Measurements from ENCODE around the gene ANXA2R.
"Not testable (repeated sequence)": the region's sequence is repeated elsewhere in the genome, so short reads cannot be mapped to it uniquely, and the experiment has no call there.

Gene ANXA2R

GRCh38 chr5:43081345-43081744, 41.2 kb upstream of the ANXA2R start:
- DNase-seq; H3K23ac ChIP-seq (ENCODE audit: low read length in 2 of 2); H2BK5ac ChIP-seq (ENCODE audit: low read depth, low read length, poor library complexity, severe bottlenecking); H3K9me3 ChIP-seq (ENCODE audit: control insufficient read depth, low read length); H3K4me2 ChIP-seq (ENCODE audit: low read length, poor library complexity, severe bottlenecking); H2AFZ ChIP-seq (ENCODE audit: low read depth, low read length); H4K8ac ChIP-seq (ENCODE audit: low read length); H2BK120ac ChIP-seq (ENCODE audit: low read depth, low read length); H3K4me3 ChIP-seq (ENCODE audit: insufficient read depth in 1 of 2, low read depth in 1 of 2, low read length in 2 of 2); H3K4me1 ChIP-seq (ENCODE audit: control insufficient read depth, insufficient read depth, low read depth, low read length); H3K79me1 ChIP-seq (replicated peaks; ENCODE audit: low read length, poor library complexity, severe bottlenecking); H3K9ac ChIP-seq (ENCODE audit: low read length); H2BK15ac ChIP-seq (ENCODE audit: low read depth, poor library complexity, severe bottlenecking); H3K4ac ChIP-seq (ENCODE audit: low read depth in 1 of 2, low read length in 2 of 2); H3K27me3 ChIP-seq (ENCODE audit: control insufficient read depth in 1 of 2, insufficient read depth in 1 of 2, low read length in 2 of 2); H3K14ac ChIP-seq (ENCODE audit: low read length in 2 of 2); H4K91ac ChIP-seq (ENCODE audit: low read length); H2AK5ac ChIP-seq (ENCODE audit: low read length, severe bottlenecking); H2BK12ac ChIP-seq (ENCODE audit: low read length in 2 of 2); H3K18ac ChIP-seq (ENCODE audit: low read depth in 1 of 2, low read length in 2 of 2); H3K27ac ChIP-seq (ENCODE audit: low read length, poor library complexity, severe bottlenecking): not testable (repeated sequence)
- peaks cover 5 to 44% of the 10 kb centered on the region in 2 experiments for H3K36me3 ChIP-seq (ENCODE audit: control insufficient read depth in 1 of 2, insufficient read depth in 2 of 2, low read depth in 1 of 2, low read length in 2 of 2)
- 95% methylated on average over 2 of the region's 2 CpGs for WGBS

GRCh38 chr5:43078956-43079355, 38.8 kb upstream of the ANXA2R start:
- H2AFZ ChIP-seq (ENCODE audit: low read depth, low read length): no peak overlapping the region
- no peak overlapping the region for H3K18ac ChIP-seq (ENCODE audit: low read depth in 1 of 2, low read length in 2 of 2)
- H3K27ac ChIP-seq (ENCODE audit: low read length, poor library complexity, severe bottlenecking): peak overlapping the region; percentile 56
- peak overlapping the region; percentile 6 for H3K9ac ChIP-seq (ENCODE audit: low read length)
- no peaks in the 10 kb centered on the region for H3K27me3 ChIP-seq (ENCODE audit: control insufficient read depth in 1 of 2, insufficient read depth in 1 of 2, low read length in 2 of 2)
- no peak overlapping the region for H2BK5ac ChIP-seq (ENCODE audit: low read depth, low read length, poor library complexity, severe bottlenecking)
- H3K14ac ChIP-seq (ENCODE audit: low read length in 2 of 2): no peak overlapping the region
- peaks cover 14 to 41% of the 10 kb centered on the region in 2 experiments for H3K36me3 ChIP-seq (ENCODE audit: control insufficient read depth in 1 of 2, insufficient read depth in 2 of 2, low read depth in 1 of 2, low read length in 2 of 2)
- no peak overlapping the region for H2BK15ac ChIP-seq (ENCODE audit: low read depth, poor library complexity, severe bottlenecking)
- no peak overlapping the region for H2BK120ac ChIP-seq (ENCODE audit: low read depth, low read length)
- DNase-seq: peak; percentile 56
- H3K4me2 ChIP-seq (ENCODE audit: low read length, poor library complexity, severe bottlenecking): no peak overlapping the region
- no peak overlapping the region for H4K8ac ChIP-seq (ENCODE audit: low read length)
- no peak overlapping the region for H3K4me3 ChIP-seq (ENCODE audit: insufficient read depth in 1 of 2, low read depth in 1 of 2, low read length in 2 of 2)
- no peak overlapping the region for H3K4ac ChIP-seq (ENCODE audit: low read depth in 1 of 2, low read length in 2 of 2)
- H4K91ac ChIP-seq (ENCODE audit: low read length): no peak overlapping the region
- no peak overlapping the region for H2BK12ac ChIP-seq (ENCODE audit: low read length in 2 of 2)
- no peak overlapping the region for H3K23ac ChIP-seq (ENCODE audit: low read length in 2 of 2)
- no peak overlapping the region for H2AK5ac ChIP-seq (ENCODE audit: low read length, severe bottlenecking)
- WGBS: 60% methylated on average over 3 of the region's 4 CpGs
- H3K79me1 ChIP-seq (replicated peaks; ENCODE audit: low read length, poor library complexity, severe bottlenecking): peaks cover 14% of the 10 kb centered on the region
- H3K4me1 ChIP-seq (ENCODE audit: control insufficient read depth, insufficient read depth, low read depth, low read length): peaks cover 11% of the 10 kb centered on the region
- no peaks in the 10 kb centered on the region for H3K9me3 ChIP-seq (ENCODE audit: control insufficient read depth, low read length)

GRCh38 chr5:43077446-43078191, 37.5 kb upstream of the ANXA2R start:
- not testable (repeated sequence) for H3K4me3 ChIP-seq (ENCODE audit: insufficient read depth in 1 of 2, low read depth in 1 of 2, low read length in 2 of 2); H2BK15ac ChIP-seq (ENCODE audit: low read depth, poor library complexity, severe bottlenecking); H3K9ac ChIP-seq (ENCODE audit: low read length); H3K14ac ChIP-seq (ENCODE audit: low read length in 2 of 2); H2AFZ ChIP-seq (ENCODE audit: low read depth, low read length); H4K91ac ChIP-seq (ENCODE audit: low read length); H2BK120ac ChIP-seq (ENCODE audit: low read depth, low read length); H2AK5ac ChIP-seq (ENCODE audit: low read length, severe bottlenecking); H2BK12ac ChIP-seq (ENCODE audit: low read length in 2 of 2); H3K27me3 ChIP-seq (ENCODE audit: control insufficient read depth in 1 of 2, insufficient read depth in 1 of 2, low read length in 2 of 2); H3K23ac ChIP-seq (ENCODE audit: low read length in 2 of 2); DNase-seq; H3K9me3 ChIP-seq (ENCODE audit: control insufficient read depth, low read length); H4K8ac ChIP-seq (ENCODE audit: low read length); H2BK5ac ChIP-seq (ENCODE audit: low read depth, low read length, poor library complexity, severe bottlenecking); H3K4ac ChIP-seq (ENCODE audit: low read depth in 1 of 2, low read length in 2 of 2)
- H3K79me1 ChIP-seq (replicated peaks; ENCODE audit: low read length, poor library complexity, severe bottlenecking): peaks cover 24% of the 10 kb centered on the region
- peaks cover 13% of the 10 kb centered on the region for H3K4me1 ChIP-seq (ENCODE audit: control insufficient read depth, insufficient read depth, low read depth, low read length)
- H3K36me3 ChIP-seq (ENCODE audit: control insufficient read depth in 1 of 2, insufficient read depth in 2 of 2, low read depth in 1 of 2, low read length in 2 of 2): peaks cover 21 to 38% of the 10 kb centered on the region in 2 experiments
- peak overlapping the region; percentile 17 for H3K4me2 ChIP-seq (ENCODE audit: low read length, poor library complexity, severe bottlenecking)
- peak overlapping the region in 1 of 2 experiments; percentile 7 for H3K18ac ChIP-seq (ENCODE audit: low read depth in 1 of 2, low read length in 2 of 2)
- WGBS: 75% methylated on average over 6 of the region's 7 CpGs
- peak overlapping the region; percentile 52 for H3K27ac ChIP-seq (ENCODE audit: low read length, poor library complexity, severe bottlenecking)

- no peak overlapping the region for H2AFZ ChIP-seq (ENCODE audit: low read depth, low read length)
- no peak overlapping the region for H3K4ac ChIP-seq (ENCODE audit: low read depth in 1 of 2, low read length in 2 of 2)
- H3K23ac ChIP-seq (ENCODE audit: low read length in 2 of 2): no peak overlapping the region
- no peak overlapping the region for H2BK5ac ChIP-seq (ENCODE audit: low read depth, low read length, poor library complexity, severe bottlenecking)
- H3K4me1 ChIP-seq (ENCODE audit: control insufficient read depth, insufficient read depth, low read depth, low read length): peaks cover 16% of the 10 kb centered on the region
- H3K4me2 ChIP-seq (ENCODE audit: low read length, poor library complexity, severe bottlenecking): no peak overlapping the region
- DNase-seq: peak; percentile 62
- H4K91ac ChIP-seq (ENCODE audit: low read length): no peak overlapping the region
- H2BK15ac ChIP-seq (ENCODE audit: low read depth, poor library complexity, severe bottlenecking): no peak overlapping the region
- H3K4me3 ChIP-seq (ENCODE audit: insufficient read depth in 1 of 2, low read depth in 1 of 2, low read length in 2 of 2): peak overlapping the region in 1 of 2 experiments; percentile 20
- no peak overlapping the region for H3K27ac ChIP-seq (ENCODE audit: low read length, poor library complexity, severe bottlenecking)
- peaks cover 34% of the 10 kb centered on the region for H3K79me1 ChIP-seq (replicated peaks; ENCODE audit: low read length, poor library complexity, severe bottlenecking)
- peaks cover 29 to 32% of the 10 kb centered on the region in 2 experiments for H3K36me3 ChIP-seq (ENCODE audit: control insufficient read depth in 1 of 2, insufficient read depth in 2 of 2, low read depth in 1 of 2, low read length in 2 of 2)
- H2AK5ac ChIP-seq (ENCODE audit: low read length, severe bottlenecking): no peak overlapping the region
- H3K9ac ChIP-seq (ENCODE audit: low read length): peak overlapping the region; percentile 57
- H3K27me3 ChIP-seq (ENCODE audit: control insufficient read depth in 1 of 2, insufficient read depth in 1 of 2, low read length in 2 of 2): no peaks in the 10 kb centered on the region
- no peak overlapping the region for H2BK12ac ChIP-seq (ENCODE audit: low read length in 2 of 2)
- H3K14ac ChIP-seq (ENCODE audit: low read length in 2 of 2): no peak overlapping the region
- H4K8ac ChIP-seq (ENCODE audit: low read length): peak overlapping the region; percentile 71
- no peak overlapping the region for H2BK120ac ChIP-seq (ENCODE audit: low read depth, low read length)
- WGBS: 78% methylated on average over 12 of the region's 12 CpGs
- H3K18ac ChIP-seq (ENCODE audit: low read depth in 1 of 2, low read length in 2 of 2): no peak overlapping the region
- no peaks in the 10 kb centered on the region for H3K9me3 ChIP-seq (ENCODE audit: control insufficient read depth, low read length)
Observed at GRCh38 chr5:43075319-43076293, 35.5 kb upstream of the ANXA2R start.
